Hematopoietic multipotent progenitor cell treated with erythropoietin and hydrocortisone succinate and interleukin-3 and kit ligand, for 15 days (in vitro differentiated cells): ENCODE measurements around the gene SLC4A11.

Source experiments
- DNase-seq: peaks from one replicate; pipeline ENCODE4 v3.0.0-alpha.2; 2015; ENCODE audit warnings: low spot score

The SLC4A11 gene

DNA sequence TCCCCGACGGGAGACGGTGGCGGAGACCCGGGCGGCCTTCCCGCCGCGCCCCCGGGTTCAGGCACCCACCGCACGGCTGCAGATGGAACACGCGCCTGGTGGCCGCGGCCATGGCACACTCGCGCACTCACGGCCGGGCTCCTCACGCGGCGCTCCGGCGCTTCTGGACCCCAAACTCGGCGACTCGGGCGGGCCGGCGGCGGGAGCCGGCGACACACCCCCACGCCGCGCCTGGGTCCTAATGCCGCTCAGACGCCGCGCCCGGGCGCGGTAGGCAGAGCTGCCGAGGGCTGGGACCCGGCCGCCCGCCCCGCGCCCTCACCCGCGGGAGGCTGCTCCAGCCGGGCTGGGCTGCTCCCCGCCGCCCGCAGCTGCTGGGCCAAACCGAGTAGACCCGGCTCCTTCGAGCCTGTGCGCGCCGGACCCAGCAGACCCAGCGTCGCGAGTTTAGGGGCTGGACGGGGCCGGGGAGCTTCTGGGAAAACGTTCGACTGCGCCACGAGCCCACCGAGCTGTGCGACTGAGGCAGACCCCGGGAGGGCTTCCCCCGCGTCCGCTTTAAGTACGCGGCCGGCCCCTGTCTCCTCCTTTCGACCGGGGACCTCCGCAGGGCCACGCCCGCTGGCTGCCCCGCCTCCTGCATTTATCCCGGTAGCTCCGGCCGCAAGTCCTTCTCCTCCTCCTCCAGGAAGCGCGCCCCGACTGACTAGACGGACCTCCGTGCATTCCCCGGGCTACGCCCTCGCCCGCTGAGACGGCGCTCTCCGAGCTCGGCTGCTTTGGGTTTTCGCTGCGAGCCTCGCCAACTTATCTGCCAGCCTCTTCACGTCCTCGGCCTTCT is at the start of gene SLC4A11:
SLC4A11 (minus strand) TSS at position 165 of the 841 bp plus-strand sequence; CDS start at position 112, 53 bp downstream.
- DNase-seq = no peak

DNA sequence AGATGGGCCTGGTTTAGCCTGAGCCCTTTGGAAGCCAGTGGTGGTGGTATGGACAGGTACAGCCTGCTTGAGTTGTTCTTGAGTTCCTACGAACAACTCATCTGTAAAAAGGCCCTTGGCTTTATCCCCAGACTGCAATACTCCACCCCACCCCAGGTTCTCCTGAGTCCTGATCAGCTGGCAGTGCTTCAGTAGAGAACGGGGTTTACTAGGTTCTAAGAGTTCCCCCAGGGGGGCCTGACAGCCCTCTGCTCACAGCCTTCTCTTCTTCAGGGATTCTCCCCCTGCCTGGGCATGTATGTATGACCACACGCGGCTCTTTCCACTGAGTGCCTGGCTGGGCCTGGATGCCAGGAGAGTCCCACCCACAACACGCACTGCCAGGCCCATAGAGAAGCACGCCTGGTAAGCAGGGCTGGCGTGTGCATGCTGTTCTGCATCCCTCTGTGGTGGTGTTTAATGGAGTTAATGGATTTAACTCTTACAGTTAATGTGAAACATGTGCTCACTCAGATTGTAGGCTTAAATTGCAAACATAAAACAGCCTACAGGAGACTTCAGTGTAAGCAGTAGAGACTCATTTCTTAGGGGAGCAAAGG is 44.3 kb upstream of the SLC4A11 start:
- DNase-seq = no peak

DNA sequence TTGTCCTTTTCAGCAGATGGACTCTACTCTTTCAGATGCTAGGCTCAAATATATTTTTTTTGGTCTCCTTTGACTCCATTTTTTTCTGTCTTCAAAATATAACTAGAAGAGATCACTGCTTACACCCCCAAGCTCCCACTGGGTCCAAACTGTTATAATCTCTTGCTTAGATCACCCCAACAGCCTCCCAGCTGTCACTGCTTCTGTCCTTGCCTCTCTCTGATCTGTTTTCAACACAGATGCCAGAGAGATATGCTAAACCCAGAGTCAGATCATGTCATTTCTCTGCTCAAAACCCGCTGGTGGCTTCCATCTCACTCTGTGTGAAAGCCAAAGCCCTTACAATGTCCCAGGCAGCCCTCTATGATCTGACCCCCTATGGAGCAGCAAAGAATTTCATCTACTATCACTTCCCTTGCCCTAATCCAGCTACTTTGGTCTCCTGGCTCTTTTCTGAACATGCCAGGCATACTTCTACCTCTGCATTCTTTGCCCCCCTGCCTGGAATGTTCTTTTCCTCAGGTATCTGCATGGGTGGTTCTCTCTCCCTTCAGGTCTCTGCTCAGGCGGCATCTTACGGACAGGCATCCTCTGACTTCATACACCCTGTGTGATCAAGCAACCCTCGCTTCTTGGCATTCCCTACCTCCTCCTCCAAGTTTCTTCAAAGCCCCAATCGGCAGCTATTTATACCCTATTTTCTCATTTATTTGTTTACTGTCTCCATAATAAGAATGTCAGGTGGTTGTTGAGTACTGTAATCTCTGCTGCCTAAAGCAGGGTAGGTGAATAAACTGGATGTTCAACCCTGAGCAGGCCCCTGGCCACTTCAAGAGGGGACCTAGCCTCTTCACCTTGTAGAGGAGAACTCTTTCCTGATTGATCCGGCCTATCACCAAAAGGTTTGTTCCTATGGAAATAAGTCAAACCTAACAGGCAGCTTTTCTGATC is 43.6 kb upstream of the SLC4A11 start:
- DNase-seq = no peak

DNA sequence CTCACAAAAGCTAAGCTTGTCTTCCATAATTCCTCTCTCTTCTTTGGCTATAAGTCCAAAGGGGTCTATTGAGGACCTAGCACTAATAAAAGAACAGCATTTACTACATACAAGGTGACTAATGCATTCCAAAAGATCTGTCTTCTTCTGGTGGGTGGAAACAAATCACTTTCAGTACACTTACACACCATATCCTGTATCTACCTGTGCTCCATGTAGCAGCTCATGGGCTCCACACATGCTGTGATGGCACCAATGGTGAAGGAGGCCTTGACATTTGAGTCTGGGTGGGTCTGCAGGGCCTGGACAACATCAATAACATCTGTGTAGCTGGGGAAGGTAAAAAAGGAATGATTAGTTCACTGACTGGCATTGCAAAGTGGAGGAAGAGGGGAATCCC is 42.4 kb upstream of the SLC4A11 start:
- no peak for DNase-seq

DNA sequence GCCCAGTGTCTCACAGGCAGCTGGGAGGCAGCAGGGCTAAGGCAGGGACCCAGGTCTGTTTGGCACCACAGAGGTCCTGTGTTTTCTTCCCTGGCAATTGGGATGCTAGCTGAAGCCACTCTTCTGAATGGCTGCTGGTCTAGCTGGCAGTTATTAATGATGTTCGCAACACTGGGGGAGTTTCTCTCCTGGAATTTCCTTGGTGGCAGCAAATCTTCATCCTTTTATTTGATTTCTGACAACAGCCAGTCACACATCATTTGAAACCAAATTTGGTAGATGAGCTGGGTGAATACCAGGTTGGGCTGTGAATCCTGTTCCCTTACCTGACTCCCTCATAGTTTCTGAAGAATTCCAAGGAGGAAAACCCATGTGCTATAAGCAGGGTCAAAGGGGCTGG is 40.8 kb upstream of the SLC4A11 start:
- no peak for DNase-seq

DNA sequence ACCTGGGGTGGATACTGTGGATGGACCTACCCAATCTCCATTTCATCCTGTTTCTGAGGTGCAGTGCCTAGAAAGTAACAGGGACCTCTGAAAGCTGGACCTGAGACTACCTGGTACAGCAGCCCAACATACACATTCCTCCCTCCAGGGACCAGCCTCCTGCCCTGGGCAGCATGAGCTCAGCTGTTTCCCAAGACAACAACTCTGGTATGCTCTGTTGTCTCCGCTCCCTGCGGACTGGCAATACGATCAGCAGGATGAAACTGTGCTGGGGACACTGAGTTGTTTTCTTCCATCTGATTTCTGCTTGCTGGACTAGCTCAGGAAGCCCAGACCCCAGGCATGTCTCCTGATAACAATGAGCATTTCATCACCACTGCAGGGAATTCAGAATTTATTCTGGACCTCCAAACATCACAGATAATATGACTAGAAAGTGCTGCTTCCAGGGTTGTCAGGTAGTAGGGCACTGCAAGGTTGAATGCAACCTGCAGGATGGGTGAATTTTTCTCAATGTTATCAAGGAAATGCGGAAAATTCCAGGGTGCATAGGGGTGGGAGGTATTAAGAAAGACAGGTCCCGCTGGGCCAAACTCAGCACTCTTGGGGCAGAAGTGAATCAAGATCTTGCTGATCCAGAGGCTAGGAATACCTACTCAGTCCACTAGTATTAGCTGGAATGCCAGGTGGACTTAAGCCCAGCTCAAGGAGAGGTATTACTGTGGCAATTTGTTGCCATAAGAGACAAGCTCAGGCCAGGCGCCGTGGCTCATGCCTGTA is 38.9 kb upstream of the SLC4A11 start:
- DNase-seq = no peak

DNA sequence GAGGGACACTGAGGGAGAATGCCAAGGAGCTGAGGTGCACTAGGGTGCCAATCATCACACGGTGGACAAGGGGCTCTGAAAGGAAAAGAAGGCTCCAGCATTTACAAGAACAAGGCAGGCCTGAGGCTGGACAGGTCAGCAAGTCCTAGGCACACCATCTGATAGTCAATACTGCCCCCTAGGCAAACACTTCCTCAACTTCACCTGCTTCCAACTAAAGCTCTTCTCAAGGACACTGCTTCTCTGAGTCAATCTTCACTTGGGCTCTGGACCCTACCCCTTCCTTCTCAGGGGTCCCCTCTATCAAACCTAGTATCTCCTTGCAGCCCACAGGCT is 37.7 kb upstream of the SLC4A11 start:
- DNase-seq = peak; percentile 8

DNA sequence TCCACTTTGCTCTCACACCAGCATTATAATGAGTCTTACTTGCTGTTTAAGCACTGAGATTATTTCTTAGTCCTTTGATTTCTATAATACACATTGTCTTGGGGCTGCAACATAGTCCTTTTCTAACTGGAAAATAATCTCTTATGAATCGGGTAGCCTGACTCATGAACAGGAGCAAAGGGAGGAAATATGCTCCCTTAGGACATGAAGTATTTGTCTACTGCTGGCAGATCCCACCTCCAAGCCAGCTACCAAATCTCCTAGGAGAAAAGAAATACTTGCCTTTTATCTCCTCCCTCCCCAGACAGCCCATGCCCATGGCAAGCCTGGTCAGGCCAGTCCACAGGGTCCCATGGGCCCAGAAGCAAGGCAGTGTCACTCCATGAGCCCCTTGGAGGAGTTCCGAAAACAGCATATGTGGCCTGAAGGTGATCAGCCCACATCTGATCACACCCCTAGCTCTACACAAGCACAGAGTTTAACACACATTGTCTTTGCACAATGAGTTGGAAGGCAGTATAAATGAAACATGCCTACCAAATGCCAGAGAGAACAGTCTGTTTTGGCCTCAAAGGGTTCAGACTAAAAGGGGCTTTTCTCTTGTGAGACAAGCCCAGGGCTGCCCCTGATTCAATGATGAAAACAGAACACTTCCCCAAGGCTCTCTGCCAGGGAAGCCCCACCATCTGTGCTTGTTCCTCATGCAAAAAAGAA is 37.1 kb upstream of the SLC4A11 start:
- DNase-seq = no peak

DNA sequence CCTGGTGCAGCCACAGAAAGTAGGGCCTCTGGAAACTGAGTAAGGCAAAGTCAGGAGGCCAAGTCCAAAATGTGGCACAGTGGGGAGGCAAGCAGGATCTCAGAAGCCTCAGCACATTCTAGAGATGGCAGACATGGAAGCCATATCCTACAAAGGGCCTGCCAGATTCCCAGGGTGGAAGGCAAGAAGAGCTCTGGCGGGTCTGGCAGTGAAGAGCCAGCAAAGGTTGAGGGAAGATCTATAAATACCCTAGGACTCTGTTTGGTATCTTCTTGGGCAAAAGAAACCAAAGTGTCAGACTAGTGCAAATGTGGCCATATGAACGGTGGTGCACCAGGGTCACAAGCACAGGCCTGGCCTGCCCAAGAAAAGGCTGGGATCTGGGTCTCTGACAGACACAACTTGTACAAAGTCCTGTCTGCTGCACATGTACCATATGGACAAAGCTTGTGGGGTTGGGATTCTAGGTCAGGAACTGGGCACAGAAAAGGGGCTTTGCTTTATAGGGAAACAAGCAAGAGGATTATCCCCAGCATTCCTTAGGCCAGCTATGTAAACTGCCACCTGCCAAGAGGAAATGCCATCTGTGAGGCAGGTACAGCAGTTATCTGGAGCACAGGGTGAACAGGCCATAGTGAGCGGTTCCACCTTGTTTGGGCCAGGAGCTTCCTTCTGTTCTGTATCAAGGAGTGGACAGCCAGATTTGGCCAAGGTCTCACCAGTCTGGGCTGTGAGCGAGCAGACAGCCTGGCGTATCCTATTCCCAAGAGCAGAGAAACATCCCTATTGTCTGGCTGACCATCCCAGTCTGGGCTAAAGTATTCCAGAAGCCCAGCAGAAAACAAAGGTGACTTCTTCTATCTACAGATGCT is 36.3 kb upstream of the SLC4A11 start:
- DNase-seq = no peak

DNA sequence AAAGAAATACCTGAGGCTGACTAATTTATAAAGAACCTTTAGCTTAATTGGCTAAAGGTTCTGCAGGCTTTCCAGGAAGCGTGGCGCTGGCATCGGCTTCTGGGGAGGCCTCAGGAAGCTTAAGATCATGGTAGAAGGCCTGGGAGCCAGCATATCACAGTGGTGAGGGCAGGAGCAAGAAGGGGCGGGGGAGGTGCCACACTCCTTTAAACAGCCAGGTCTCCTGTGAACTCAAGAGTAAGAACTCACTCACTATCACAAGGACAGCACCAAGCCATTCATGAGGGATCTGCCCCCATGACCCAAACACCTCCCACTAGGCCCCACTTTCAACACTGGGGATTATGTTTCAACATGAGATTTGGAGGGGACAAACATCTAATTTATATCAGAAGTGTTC is 34.4 kb upstream of the SLC4A11 start:
- DNase-seq = no peak

DNA sequence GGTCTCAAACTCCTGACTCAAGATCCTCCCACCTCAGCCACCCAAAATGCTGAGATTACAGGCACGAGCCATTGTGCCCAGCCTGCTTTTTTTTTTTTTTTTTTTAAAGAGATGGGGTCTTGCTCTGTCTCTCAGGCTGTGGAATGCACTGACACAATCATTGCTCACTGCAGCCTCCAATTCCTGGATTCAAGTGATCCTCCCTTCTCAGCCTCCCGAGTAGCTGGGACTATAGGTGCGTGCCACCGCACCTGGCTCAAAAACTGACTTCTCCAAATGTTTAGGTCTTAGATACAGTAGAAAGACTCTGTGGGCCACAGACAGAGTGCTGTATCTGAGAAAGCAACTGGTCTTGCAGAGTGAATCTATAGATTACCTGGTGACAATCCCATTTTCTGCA is 31.1 kb upstream of the SLC4A11 start:
- no peak for DNase-seq

DNA sequence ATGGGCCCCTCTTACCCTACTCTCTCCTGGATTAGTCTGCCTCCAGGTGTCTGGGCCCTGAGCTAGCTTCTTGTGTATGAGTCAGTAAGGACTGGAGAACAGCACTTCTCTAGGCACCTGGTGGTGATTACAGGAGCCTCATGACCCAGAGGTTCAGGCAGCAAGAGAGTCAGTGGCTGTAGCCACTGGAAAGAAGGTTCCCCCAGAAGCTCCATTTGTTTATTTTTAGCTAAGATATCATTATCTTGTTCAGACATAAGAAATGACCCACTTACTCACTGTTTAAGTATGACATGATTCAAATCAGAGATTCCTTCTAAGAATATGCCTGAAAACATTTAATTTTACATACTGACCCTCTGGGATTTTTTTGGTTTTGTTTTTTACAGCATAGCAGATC is 23.6 kb upstream of the SLC4A11 start:
- DNase-seq = no peak

DNA sequence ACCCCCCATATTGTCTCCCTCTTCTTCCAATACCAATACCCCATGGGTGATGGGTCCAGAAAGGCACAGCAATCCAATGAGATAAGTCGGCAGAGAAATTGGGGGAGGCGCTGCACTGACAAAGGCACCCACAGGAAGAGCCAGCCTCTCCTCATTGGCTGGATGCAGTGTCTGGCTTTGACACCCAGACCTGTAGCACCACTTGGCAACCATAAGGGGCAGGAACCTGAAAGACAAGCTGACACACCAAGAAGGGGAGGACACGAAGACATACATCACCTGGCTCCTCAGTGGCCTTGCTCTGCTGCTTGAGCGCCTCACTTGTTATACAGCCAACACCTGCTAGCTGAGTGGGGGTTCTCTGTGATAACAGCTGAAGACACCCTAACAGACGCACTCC is 19.4 kb upstream of the SLC4A11 start:
- no peak for DNase-seq

DNA sequence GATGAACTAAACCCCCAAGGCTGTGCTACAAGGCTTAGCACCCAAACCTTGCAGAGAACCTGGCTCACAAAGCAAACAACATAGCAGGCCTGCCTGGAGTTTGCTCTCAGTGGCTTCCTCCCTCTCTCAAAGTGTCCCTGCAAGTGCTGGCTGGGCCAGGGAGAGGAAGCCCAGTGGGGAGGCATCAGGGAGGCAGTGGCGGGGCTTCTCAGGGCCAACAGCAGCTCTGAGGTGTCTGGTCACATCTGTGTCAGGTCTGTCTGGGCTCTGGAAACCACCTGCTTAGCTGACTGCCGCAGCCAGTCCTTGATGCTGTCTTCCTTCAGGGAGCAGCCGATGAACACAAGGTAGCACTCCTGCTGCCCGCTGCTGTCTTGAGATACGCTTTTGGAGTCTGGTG is 16.7 kb upstream of the SLC4A11 start:
- DNase-seq = no peak

DNA sequence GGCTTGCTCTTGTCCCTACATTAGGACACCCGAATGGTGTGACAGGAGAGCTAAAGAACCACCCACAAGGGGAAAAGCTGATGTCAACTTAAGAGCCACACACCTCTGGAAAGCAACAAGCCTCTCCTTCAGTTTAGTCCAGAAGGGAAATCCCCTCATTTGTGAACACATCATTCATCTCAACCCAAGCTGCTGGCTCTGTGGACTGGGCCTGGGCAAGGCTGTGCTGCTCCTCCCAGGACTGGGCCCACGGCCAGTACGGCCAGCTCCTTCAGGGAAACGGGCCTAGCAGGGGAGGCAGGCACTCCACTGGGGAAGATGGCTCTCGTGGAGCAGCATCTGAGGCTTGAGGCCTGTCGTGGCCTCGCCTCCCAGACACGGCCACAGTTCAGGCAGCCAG is 12.8 kb upstream of the SLC4A11 start:
- no peak for DNase-seq

DNA sequence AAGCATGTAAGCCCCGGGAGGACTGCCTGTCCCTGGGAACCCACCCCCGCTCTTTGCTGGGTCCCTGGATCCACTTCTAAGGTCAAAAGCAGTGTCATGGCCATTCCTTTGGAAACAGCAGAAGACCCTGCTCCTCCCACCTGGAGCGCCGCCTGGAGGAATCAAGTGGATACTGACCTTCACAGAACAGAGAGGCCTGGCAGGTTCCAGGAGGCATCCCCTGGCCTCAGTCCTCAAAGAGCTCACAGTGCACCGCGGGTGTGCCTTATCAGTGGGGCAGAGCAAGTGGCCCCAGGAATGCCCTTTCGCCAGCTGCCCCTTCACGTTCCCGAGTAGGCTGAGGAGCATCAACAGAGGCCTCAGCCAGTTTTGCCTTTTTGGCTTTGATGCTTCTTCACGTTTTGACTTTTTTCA is 11.1 kb upstream of the SLC4A11 start:
- DNase-seq = no peak

DNA sequence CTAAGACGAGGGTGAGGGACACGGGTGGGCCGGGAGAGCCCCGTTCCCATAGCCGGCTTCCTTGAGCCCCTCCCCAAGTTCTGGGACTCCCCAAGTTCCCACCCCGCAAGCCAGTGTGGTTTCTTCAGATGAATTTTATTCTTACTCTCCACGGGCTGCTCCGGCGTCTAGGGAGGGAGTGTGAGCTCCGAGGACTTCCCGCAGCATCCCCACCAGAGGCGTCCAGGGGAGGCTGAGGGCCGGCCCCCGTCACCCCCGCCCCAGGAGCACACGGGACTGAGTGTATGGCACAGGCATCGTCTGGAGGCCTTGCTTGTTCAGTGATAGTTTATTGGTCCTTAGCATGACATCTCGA is 10.0 kb upstream of the SLC4A11 start:
- DNase-seq = no peak

DNA sequence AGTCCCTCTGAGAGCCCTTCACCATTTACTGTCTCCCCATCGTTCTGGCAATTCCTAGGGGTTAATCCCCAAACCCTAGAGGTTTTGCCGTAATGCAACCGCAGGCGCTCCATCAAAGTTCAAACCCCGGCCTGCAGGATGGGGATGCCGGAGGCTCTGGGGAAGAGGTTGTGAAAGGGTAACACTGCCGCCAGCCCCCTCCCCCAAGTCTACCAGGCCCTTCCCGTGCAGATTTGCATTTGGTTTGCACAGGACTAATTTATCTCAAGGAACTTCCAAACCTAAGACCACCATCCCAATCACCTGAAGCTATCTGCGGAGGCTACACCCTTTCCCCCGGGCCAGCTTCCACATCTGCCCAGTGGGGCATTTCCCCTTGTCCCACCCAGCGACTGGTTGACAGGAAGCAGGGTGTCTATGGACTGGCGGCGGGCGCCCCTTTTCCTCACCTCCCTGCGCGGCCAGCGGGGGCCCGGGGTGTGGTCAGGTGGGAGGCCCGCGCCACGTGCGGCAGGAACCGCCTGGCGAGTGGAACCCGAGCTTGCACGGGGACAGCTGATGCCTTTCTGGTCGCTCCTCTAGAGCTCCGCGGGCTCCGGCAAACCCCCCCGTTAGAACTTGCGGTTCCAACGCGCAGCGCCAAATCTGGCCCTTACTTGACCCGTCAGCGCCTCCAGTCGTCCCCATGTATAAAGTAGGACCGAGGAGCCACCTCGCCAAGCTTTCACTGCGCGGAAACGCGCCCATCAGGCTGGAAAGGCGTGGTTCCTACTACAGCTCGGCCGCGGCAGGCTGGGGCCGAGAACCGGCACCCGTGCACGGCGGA is 9.4 kb upstream of the SLC4A11 start:
- DNase-seq = no peak

DNA sequence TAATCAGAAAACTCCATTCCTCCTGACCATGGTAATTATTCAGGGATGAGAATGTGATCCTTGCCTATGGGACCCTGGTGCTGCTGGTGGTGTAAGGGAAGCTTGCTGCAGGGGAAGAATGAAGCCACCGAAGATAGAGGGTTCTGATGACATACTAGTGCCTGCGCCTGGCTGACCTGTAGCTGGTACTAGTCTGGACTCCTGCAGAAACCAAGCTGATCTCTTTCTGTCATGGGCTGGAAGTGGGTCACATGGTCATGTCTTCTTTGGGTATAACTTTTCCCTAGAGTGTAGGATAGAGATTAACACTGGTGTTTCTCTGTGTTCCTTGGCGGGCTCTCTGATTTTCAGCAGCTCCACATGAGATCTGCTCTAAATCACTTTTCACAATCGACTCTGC is 8.6 kb upstream of the SLC4A11 start:
- DNase-seq = no peak

DNA sequence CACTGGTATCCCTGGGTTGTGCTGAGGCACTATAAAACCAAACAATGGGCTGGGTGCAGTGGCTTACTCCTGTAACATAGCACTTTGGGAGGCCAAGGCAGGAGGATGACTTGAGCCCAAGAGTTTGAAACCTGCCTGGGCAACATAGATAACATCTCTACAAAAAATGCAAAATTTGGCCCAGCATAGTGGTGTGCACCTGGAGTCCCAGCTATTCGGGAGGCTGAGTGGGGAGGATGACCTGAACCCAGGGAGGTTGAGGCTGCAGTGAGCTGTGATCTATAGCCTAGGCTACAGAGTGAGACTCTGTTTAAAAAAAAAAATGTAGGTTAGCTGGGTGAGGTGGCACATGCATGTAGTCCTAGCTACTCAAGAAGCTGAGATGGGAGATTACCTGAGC is 7.7 kb upstream of the SLC4A11 start:
- DNase-seq = no peak
